ENCODE measurements around the gene PGA4.
"Not testable (repeated sequence)": the region's sequence is repeated elsewhere in the genome, so short reads cannot be mapped to it uniquely, and the experiment has no call there.

The PGA4 gene

GRCh38 chr11:61222047-61222446, at the start of gene PGA4:
Gene PGA4 (plus strand): TSS chr11:61222347. CDS start chr11:61222401, 54 bp downstream.
- DNase-seq: not testable (repeated sequence)

GRCh38 chr11:61172356-61172755, 49.8 kb upstream of the PGA4 start:
- DNase-seq: no peak

DNA sequence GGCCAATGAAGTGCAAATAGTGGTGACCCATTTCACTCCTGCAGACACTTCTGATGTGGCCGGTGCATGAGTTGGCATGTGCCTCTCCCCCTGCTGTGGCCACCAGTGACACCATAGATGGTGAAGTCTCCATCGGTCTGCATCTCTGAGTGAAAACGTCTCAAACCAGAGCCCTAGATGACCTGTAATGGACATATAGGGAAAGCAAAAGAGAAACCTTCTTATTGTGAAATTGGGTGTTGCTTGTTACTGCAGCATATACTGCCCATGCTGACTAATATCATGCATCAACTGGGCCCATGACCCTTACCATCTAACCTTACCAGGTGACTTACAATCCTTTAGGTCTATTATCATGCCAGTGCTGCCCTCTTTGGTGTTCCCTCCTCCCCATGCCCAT, 49.3 kb upstream of the PGA4 start:
- DNase-seq: no peak

GRCh38 chr11:61173456-61173855, 48.7 kb upstream of the PGA4 start:
- no peak for DNase-seq

GRCh38 chr11:61174273-61174672, 47.9 kb upstream of the PGA4 start:
- no peak for DNase-seq

GRCh38 chr11:61174949-61175348, 47.2 kb upstream of the PGA4 start:
- DNase-seq: no peak

- DNase-seq: no peak
These were observed 45.7 kb upstream of the PGA4 start for GRCh38 chr11:61176446-61176845.

- DNase-seq: not testable (repeated sequence)
These were observed 41.9 kb upstream of the PGA4 start for GRCh38 chr11:61180205-61180604.

DNA sequence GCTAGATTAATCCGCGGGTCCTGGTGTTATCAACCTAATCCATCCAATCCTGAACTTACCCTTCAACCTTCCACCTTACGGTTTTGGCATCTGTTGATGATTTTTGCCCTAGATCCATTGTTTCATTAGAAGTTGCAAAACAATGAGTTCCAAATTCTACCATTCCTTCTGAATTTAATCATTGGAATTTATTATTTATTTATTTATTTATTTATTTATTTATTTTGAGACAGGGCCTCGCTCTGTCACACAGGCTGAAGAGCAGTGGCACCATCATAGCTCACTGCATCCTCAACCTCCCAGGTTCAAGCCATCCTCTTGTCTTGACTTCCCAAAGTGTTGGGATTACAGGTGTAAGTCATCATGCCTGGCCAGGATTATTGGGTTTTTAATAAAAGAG, 40.7 kb upstream of the PGA4 start:
- no peak for DNase-seq

DNA sequence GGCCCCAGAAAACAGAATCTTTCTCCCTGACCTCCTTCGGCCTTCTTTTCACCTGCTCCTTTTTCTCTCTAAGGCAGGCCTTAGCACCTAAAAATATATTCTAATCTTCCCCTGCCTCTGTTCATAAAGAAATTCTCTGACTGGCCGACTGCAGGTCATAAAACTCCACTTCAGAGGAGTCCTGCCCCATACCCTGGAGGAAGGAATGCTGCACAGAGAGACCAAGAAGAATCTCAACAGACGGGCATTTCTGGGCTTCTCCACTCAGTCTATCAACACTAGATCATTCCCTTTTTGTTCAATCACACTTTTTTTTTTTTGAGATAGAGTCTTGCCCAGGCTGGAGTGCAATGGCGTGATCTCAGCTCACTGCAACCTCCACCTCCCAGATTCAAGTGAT, 38.5 kb upstream of the PGA4 start:
- no peak for DNase-seq

DNA sequence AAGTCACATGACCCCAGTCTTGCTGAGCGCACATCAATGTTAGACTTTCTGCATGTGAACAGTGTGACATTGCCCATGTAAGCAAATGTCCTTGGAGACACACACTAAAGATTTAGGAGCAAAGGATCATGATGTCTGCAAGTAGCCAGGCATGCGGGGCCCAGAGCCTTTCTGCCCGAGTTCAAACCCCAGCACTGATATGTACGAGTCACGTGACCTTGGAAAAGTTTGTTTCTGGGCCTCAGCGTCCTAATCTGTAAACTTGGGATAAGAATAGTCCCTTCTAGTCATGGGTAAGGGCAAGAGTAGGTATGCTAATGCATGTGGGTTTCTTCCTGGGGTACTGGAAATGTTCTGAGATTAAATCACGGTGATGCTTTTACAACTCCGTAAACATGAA, 35.6 kb upstream of the PGA4 start:
- no peak for DNase-seq

GRCh38 chr11:61187505-61188130, 34.5 kb upstream of the PGA4 start:
- DNase-seq: peak; percentile 80

DNA sequence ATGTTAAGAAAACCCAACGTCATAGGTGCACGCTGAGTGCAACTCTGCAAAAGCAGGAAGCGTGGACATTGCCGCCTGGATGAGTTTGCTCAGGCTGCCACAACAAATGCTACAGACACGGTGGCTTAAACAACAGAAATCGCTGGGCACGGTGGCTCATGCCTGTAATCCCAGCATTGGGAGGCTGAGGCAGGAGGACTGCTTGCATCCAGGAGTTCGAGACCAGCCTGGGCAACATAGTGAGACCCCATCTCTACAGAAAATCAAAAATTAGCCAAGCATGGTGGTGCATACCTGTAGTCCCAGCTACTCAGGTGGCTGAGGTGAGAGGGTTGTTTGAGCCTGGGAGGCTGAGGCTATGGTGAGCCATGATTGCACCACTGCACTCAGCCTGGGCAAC, 32.2 kb upstream of the PGA4 start:
- no peak for DNase-seq

- peak; percentile 88 for DNase-seq
These were observed 28.6 kb upstream of the PGA4 start for GRCh38 chr11:61193596-61193995.

DNA sequence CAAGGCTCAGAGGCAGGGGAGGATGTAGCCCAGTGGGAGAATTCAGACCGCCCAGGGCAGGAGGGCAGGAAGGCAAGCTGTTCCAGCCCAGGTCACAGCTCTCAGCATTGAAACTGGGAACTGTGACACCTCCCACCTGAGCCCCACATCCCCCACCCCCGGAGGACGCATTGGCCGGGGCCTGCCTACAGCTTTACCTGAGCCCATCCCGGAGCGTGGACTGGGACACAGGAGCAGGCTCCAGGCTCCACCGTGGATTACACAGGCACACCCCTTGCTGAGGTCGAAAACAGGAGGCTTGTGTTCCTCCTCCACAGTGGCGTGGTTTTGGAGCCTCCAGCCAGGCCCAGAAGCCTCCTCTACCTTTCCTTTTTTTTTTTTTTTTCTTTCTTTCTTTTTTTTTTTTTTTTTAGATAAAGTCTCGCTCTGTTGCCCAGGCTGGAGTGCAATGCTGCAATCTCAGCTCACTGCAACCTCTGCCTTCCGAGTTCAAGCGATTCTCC, 27.9 kb upstream of the PGA4 start:
- DNase-seq: no peak

DNA sequence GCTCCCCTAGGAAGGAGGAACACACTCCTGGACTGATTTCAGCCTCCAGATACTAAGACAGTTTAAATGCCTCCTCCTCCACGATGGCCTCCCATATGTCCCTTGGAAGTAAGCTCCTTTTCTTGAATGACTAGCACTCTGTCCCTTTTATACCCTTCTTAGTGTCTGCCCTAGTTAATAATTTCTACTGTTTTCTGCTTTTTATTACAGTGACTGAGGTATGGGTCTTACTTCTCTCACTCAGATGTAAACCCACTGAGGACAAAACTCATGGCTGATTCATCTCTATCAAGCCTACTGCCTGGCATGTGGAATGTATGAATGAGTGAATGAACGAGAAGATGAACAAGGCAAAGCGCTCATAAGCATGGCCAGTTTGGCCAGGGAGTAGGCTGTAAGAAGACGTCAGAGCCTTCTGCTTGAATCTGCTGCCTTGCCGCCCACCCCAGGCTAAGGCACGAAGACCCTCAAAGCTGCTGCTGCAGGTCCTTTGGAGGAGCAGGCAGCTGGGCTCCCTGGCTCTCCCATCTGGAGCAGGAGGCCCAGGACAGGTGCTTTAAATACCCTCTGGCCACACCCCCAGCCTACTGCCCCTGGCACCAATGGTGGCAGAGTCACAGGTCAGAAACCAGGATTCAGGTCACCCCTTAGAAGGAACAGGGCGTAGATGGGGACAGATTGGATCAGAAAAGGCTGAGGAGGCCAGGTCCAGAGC, 27.0 kb upstream of the PGA4 start:
- DNase-seq: no peak

- no peak for DNase-seq
These were observed 26.4 kb upstream of the PGA4 start for GRCh38 chr11:61195719-61196118.

DNA sequence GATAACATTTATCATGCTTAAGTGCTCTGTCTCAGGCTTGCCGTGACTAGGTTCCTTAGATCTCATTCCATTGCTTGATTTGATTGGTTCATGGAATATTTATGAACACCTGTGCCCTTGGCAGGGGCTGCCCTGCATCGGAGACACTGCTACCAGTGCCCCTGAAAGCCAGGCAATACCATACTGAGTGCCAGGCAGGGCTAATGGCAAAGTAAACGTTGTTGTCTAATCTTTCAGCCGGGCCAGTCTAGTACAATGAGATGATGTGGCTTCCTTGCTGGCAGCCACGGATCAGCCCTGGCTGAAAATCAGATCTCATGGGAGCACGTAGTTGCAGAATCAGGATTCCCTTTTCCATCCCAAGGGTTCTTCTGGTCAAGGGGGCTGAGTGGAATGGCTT, 23.8 kb upstream of the PGA4 start:
- peak; percentile 25 for DNase-seq

GRCh38 chr11:61198948-61199523, 23.1 kb upstream of the PGA4 start:
- no peak for DNase-seq

DNA sequence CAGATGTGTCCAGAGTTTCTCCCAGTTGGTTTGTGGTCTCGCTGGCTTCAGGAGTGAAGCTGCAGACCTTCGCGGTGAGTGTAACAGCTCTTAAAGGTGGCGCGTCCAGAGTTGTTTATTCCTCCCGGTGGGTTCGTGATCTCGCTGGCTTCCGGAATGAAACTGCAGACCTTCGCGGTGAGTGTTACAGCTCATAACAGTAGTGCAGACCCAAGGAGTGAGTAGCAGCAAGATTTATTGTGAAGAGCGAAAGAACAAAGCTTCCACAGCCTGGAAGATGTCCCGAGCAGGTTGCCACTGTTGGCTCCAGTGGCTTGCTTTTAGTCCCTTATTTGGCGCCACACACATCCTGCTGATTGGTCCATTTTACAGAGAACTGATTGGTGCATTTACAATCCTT, 20.7 kb upstream of the PGA4 start:
- no peak for DNase-seq

- DNase-seq: not testable (repeated sequence)
These were observed 19.0 kb upstream of the PGA4 start, which contains the start of gene PGA3 for GRCh38 chr11:61202950-61203746. Gene PGA3 (plus strand): TSS chr11:61203515. CDS start chr11:61203565, 50 bp downstream.

GRCh38 chr11:61203873-61204272, 18.3 kb upstream of the PGA4 start:
- DNase-seq: not testable (repeated sequence)

DNA sequence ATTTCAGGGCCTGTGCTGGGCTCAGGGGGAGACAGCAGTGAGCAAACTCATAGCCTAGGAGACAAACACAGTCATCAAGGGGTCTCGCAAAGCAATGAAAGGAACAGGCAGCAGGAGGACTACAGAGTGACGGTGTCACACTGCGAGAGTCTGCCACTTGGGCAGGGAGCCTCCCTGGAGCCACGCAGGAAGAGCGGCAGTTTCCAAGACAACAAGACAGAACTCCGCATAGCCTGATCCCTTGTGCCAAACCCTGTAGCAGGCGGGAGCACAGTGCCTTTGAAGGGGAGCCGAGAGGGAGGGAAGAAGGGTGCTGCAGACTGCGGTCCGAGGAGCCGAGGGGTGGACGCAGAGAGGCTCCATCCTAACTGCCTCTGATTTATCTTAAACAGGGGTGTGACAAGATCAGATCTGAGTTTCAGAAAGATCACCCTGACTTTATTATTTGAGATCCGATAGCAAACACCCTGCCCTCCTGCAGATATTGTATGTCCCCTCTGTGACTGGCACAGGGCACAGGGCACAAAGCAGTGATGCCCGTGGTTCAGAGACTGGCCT, 17.6 kb upstream of the PGA4 start:
- DNase-seq: not testable (repeated sequence)

Data from NCI-H1105 treated with DMSO at 0.1 percent for 48 hours (cell line).